ENCODE data around the gene RADIL.

RADIL gene

DNA sequence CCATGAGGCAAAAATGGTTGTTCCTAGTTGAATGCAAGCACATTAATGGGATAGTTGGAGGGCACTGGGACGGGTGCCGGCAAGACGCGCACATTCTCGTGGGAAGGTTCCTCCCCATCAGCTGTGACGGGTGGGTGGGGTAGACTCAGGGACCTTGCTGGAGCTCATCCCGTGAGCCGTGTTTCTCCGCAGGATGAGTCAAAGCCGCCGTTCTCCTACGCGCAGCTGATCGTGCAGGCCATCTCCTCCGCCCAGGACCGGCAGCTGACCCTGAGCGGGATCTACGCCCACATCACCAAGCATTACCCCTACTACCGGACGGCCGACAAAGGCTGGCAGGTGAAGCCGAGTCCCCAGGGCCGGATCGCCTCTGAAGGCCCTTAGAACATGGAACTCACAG lies 128.5 kb downstream of the RADIL start:
- Histone ChIP-seq H3K27me3 (ENCODE audit: insufficient read depth, poor library complexity, severe bottlenecking) (no peaks in the 10 kb centered on the region), H3K4me3 (replicated peaks; ENCODE audit: insufficient read depth, low read length) (no peak overlapping the region), H3K27ac (replicated peaks) (no peak overlapping the region)
- no peak for DNase-seq (ENCODE audit: low read depth in 1 of 2, low spot score in 1 of 2)
- TF ChIP-seq GABPA (IDR thresholded peaks at IDR 0.05; ENCODE audit: low read depth) (no peak), SPI1 (IDR thresholded peaks at IDR 0.05; ENCODE audit: borderline replicate concordance, low read depth) (no peak), POLR2AphosphoS5 (IDR thresholded peaks at IDR 0.05; ENCODE audit: low read depth) (no peak)
- TF ChIP-seq, protein P1, sequence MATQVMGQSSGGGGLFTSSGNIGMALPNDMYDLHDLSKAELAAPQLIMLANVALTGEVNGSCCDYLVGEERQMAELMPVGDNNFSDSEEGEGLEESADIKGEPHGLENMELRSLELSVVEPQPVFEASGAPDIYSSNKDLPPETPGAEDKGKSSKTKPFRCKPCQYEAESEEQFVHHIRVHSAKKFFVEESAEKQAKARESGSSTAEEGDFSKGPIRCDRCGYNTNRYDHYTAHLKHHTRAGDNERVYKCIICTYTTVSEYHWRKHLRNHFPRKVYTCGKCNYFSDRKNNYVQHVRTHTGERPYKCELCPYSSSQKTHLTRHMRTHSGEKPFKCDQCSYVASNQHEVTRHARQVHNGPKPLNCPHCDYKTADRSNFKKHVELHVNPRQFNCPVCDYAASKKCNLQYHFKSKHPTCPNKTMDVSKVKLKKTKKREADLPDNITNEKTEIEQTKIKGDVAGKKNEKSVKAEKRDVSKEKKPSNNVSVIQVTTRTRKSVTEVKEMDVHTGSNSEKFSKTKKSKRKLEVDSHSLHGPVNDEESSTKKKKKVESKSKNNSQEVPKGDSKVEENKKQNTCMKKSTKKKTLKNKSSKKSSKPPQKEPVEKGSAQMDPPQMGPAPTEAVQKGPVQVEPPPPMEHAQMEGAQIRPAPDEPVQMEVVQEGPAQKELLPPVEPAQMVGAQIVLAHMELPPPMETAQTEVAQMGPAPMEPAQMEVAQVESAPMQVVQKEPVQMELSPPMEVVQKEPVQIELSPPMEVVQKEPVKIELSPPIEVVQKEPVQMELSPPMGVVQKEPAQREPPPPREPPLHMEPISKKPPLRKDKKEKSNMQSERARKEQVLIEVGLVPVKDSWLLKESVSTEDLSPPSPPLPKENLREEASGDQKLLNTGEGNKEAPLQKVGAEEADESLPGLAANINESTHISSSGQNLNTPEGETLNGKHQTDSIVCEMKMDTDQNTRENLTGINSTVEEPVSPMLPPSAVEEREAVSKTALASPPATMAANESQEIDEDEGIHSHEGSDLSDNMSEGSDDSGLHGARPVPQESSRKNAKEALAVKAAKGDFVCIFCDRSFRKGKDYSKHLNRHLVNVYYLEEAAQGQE (IDR thresholded peaks at IDR 0.05; ENCODE audit: insufficient replicate concordance, low read depth) = no peak
- TF ChIP-seq, protein P2, sequence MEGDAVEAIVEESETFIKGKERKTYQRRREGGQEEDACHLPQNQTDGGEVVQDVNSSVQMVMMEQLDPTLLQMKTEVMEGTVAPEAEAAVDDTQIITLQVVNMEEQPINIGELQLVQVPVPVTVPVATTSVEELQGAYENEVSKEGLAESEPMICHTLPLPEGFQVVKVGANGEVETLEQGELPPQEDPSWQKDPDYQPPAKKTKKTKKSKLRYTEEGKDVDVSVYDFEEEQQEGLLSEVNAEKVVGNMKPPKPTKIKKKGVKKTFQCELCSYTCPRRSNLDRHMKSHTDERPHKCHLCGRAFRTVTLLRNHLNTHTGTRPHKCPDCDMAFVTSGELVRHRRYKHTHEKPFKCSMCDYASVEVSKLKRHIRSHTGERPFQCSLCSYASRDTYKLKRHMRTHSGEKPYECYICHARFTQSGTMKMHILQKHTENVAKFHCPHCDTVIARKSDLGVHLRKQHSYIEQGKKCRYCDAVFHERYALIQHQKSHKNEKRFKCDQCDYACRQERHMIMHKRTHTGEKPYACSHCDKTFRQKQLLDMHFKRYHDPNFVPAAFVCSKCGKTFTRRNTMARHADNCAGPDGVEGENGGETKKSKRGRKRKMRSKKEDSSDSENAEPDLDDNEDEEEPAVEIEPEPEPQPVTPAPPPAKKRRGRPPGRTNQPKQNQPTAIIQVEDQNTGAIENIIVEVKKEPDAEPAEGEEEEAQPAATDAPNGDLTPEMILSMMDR (IDR thresholded peaks at IDR 0.05; ENCODE audit: insufficient read depth, low read length) = no peak

DNA sequence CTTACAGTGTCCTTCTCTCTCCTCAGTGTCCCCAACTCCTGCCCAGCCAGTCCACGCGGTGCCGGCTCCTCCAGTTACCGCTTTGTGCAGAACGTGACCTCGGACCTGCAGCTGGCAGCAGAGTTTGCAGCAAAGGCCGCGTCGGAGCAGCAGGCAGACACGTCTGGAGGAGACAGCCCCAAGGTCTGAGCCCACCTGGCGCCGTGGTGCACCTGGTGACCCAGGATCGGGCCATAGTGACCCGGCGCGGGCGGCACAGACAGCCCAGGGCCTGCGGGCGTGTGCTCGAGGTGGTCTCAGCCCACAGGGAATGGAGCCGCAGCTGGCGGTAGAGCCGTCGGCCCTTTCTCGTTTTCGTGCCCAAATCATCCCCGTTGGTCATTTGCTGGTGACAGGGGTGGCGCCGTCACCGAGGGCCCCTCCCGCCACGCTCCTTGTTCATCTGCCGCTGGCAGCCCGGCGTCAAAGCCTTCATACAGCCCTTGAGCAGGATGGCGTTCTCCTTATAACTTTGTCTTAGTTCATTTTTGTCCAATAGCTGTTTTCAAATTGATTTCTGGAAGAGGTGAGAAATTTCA lies 129.0 kb downstream of the RADIL start:
- Histone ChIP-seq H3K27me3 (ENCODE audit: insufficient read depth, poor library complexity, severe bottlenecking) (no peaks in the 10 kb centered on the region), H3K27ac (replicated peaks) (no peak overlapping the region), H3K4me3 (replicated peaks; ENCODE audit: insufficient read depth, low read length) (no peak overlapping the region)
- no peak for DNase-seq (ENCODE audit: low read depth in 1 of 2, low spot score in 1 of 2)
- TF ChIP-seq, protein P2 (IDR thresholded peaks at IDR 0.05; ENCODE audit: insufficient read depth, low read length) = no peak
- TF ChIP-seq, protein P1 (IDR thresholded peaks at IDR 0.05; ENCODE audit: insufficient replicate concordance, low read depth) = no peak
- TF ChIP-seq POLR2AphosphoS5 (IDR thresholded peaks at IDR 0.05; ENCODE audit: low read depth) (no peak), SPI1 (IDR thresholded peaks at IDR 0.05; ENCODE audit: borderline replicate concordance, low read depth) (no peak), GABPA (IDR thresholded peaks at IDR 0.05; ENCODE audit: low read depth) (no peak)

DNA sequence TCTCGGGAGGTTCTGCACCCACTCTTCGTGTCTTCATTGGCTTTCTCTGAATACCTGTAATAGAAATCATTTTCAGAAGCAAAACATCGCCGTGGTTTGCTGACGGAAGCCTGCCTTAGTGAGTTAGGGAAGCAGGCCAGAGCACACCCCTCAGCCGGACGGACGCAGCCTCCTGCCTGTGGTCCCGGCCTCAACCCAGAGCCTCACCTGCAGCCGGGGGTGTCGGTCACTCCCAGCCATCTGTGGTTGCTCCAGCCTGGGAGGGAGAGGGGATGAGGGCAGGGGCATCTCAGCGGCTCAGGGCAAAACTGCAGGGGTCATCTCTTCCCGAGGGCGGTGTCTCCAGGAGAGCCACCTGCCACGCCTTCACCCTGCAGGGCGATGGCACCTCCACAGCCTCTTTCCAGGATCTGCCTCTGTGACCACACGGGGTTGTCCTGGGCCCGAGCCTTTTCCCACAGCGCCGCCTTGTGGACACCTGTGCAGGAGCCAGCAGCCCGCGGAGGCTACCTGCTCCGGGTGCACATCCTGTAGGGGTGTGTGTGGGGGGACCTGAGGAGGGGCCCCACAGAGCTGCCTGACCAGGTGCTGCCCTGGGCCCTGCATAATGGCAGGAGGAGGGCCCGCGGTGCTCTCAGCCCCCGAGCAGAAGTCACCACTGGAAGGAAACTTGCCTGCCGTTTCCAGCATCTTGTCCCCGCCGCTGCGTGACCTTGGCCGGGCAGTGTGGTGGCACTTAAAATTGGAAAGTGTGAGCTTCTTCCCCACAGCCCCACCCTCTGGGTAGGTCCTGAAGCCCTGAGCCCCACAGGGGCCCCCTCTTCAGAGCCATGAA lies 129.7 kb downstream of the RADIL start:
- H3K27me3 ChIP-seq (ENCODE audit: insufficient read depth, poor library complexity, severe bottlenecking) = no peaks in the 10 kb centered on the region
- DNase-seq (ENCODE audit: low read depth in 1 of 2, low spot score in 1 of 2) = peak; percentile 28 to 79
- H3K4me3 ChIP-seq (replicated peaks; ENCODE audit: insufficient read depth, low read length) = no peak overlapping the region
- TF ChIP-seq, protein P2 (IDR thresholded peaks at IDR 0.05; ENCODE audit: insufficient read depth, low read length) = peak; percentile 75
- no peak for TF ChIP-seq SPI1 (IDR thresholded peaks at IDR 0.05; ENCODE audit: borderline replicate concordance, low read depth)
- no peak overlapping the region for H3K27ac ChIP-seq (replicated peaks)
